ENCODE measurements around the gene ITGA4.

GRCh38 chr2:181578829-181579228 is 121.6 kb downstream of the ITGA4 start:
- TF ChIP-seq CTCF (IDR thresholded peaks at IDR 0.05), result no peak
- no peak for TF ChIP-seq POLR2A (IDR thresholded peaks at IDR 0.05)
